HG02938 (cell line): ENCODE data around the gene BEGAIN.

Experiments used
- ATAC-seq: cut with Tn5 transposase; IDR thresholded peaks from one replicate; pipeline ENCODE4 v1.9.1; 2021; ENCODE audit warnings: mild to moderate bottlenecking, moderate library complexity; ENCODE audit not compliant: unreplicated experiment

BEGAIN gene

GRCh38 chr14:100601914-100602313 lies 14.7 kb upstream of the BEGAIN start:
- no peak for ATAC-seq

DNA sequence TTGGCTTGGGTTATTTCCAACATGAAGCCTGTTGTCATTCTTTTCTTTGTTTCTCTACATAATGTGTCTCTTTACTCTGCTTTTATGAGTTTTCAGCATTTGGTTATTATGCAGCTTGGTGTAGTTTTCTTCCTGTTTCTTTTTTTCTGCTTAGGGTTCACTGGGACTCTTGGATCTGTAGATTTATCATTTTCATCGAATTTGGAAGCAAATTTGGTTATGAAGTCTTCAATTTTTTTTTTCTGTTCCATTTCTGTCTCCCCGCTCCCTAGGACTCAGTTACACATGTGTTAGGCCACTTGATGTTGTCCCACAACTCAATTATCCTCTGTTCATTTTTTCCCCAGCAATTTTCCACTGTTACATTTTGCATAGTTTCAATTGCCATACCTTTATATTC lies 13.8 kb upstream of the BEGAIN start:
- no peak for ATAC-seq

- no peak for ATAC-seq
Observed at GRCh38 chr14:100599981-100600380, 12.8 kb upstream of the BEGAIN start.

DNA sequence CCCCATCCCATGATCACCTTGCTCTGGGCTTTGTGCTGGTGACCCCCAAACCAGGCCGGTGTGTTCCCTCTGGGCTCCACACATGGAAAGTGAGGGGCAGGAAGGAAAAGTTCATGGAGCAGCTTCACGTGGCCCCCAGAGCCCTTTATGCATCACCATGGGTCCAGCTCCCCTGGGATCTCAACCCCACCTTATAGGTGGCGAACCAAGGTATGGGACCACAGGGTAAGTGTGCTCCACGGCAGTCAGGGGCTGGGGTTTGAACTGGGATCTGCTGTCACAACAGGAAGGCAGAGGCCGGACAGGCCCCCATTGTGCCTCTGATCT lies 7.4 kb upstream of the BEGAIN start:
- no peak for ATAC-seq

GRCh38 chr14:100593751-100594624 lies 6.8 kb upstream of the BEGAIN start:
- ATAC-seq, result no peak

DNA sequence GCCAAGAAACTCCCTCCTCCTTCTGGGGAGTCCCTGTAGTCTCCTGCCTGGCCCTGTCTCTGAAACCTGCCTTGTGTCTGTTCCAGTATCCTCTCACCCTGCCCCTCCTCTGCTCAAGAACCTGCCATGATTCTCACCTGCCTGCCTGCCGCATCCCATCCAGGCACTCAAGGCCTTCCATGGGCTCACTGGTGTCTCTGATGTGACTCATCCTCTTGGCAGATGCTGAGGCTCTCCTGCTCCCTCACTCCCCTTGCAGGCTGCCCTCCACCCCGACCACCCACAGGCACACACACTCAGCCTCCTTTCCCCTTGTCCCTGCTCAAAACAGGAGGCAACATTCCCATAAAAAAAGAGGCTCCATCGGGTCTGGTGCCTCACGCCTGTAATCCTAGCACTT lies 5.8 kb upstream of the BEGAIN start:
- no peak for ATAC-seq

- ATAC-seq, result no peak
Observed at GRCh38 chr14:100592461-100592891, 5.3 kb upstream of the BEGAIN start.

DNA sequence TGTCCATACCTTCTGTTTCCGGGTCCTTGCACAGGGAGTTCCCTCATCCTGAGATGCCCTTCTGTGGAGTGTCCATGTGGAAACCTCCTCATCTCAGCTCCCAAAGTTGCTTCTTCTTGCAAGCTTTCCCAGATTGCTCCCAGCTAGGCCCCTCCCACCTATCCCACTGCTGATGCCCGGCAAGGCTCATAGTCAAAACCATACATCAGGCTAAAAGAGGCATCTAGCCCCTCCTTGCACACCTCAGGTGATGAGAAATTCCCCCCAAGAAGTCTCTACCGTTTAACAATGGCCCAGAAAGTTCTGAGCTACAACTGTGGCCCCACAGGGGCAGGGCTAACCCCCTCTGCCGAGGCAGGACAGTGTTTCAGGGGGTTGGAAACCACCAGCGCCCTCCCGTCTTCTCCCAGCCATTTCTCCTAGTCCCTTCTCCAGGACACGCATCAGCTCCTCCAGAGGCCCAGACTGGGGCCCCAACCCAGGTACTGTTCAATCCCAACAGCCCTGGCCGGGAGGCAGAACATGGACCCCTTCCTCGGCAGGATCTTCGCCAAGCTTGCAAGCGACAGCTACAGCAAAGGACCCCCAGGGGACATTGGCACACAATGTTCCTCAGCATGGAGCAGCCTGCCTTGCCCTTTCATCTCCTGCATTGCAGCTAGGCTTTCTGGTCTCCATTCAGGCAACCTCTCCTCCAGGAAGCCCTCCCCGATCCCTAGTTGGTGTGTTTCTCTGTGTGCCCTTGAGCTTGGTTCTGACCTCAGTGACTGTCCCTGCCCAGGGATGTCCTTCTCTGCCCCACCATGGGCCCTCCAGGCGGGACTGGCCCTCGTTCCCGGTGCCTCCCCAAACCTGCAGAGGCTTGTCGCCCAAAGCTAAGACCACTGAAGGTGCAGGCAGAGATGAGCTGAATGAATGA lies 4.5 kb upstream of the BEGAIN start:
- ATAC-seq, result no peak

GRCh38 chr14:100590726-100591452 lies 3.7 kb upstream of the BEGAIN start:
- ATAC-seq, result no peak

- no peak for ATAC-seq
Observed at GRCh38 chr14:100589760-100590469, 2.7 kb upstream of the BEGAIN start.

- no peak for ATAC-seq
Observed at GRCh38 chr14:100589071-100589759, 2.0 kb upstream of the BEGAIN start.

DNA sequence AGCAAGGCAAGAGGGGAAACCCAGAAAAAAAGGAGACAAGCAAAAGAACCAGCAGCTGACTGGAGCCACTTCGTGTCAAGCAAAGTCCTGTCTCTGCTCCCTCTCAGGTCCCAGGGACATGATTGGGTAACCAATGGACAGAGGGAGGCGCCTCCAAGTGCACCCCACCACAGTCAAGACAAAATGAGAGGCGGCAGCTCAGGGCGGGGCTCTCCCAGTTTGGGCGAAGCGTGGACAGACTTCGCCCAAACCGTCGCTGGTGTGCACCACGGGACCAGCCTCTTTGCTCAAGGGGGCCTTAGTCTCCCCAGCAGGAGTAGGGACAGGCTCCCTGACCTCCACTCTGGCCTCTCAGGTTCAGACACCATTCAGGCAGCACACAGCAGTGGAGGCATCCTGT lies 1.5 kb upstream of the BEGAIN start:
- ATAC-seq, result no peak

- no peak for ATAC-seq
Observed at GRCh38 chr14:100587763-100588411, 670 bp upstream of the BEGAIN start.

GRCh38 chr14:100586403-100587085 lies 673 bp downstream of the BEGAIN start:
- ATAC-seq, result no peak

DNA sequence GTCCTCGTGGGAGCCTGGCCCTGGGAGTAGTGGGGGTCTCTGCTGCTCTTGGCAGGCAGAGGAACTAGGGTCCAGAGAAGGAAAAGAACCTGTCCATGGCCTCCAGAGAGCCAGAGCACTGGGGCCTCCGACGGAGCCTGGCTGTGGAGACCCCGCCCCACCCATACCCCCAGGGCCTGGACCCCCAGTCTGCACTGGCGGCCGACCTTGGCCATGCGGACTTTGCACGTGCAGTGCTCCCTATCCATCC lies 1.1 kb downstream of the BEGAIN start:
- ATAC-seq, result no peak

GRCh38 chr14:100585448-100586152 lies 1.6 kb downstream of the BEGAIN start:
- no peak for ATAC-seq

GRCh38 chr14:100584056-100585031 lies 2.9 kb downstream of the BEGAIN start:
- ATAC-seq, result no peak
